OCI-LY7 (cell line): Measurements from ENCODE around the gene PRIM2. TPM values are rescaled to one million over a fixed set of nuclear protein-coding genes. Genes with fewer than 3 reads are reported as not detected.
"Not testable (repeated sequence)": the region's sequence is repeated elsewhere in the genome, so short reads cannot be mapped to it uniquely, and the experiment has no call there.

Experiments
- BruUV-seq: library from RNA; stranded (reverse); fragments of 400-500 nt; replicated peaks from 2 replicates; lab custom pipeline; 2021; lab: Mats Ljungman, UMichigan
- CTCF ChIA-PET: fragments of 300-600 bp; sonication (Branson Sonifier 250); formaldehyde crosslinking; loops from one replicate; lab custom pipeline; 2022; ENCODE audit warnings: antibody characterized with exemption; ENCODE audit not compliant: unreplicated experiment; lab: Charles Lee
- POLR2A ChIA-PET: fragments of 300-600 bp; sonication (Branson Sonifier 250); formaldehyde crosslinking; loops from one replicate; lab custom pipeline; 2022; ENCODE audit warnings: antibody characterized with exemption; lab: Charles Lee
- DNase-seq: peaks from one replicate; pipeline ENCODE4 v3.0.0-alpha.2; 2015; ENCODE audit warnings: low spot score
- H2AFZ ChIP-seq: fragments of 200-600 bp; sonication (generic), shearing (Covaris generic); 2 replicates; pipeline ENCODE4 v1.6.1; 2014; ENCODE audit warnings: mild to moderate bottlenecking, antibody characterized with exemption, low read length, moderate library complexity
- H3K27ac ChIP-seq: fragments of 200-600 bp; sonication (generic); 2 replicates; pipeline ENCODE4 v1.5.1; 2014; ENCODE audit warnings: mixed run types, low read depth, mild to moderate bottlenecking, moderate library complexity, low read length, inconsistent platforms; ENCODE audit not compliant: poor library complexity, severe bottlenecking
- H3K36me3 ChIP-seq: fragments of 200-600 bp; sonication (generic); 2 replicates; pipeline ENCODE4 v1.6.1; 2014; ENCODE audit warnings: mild to moderate bottlenecking, antibody characterized with exemption, low read length, moderate library complexity, mixed read lengths; ENCODE audit not compliant: insufficient read depth
- H3K4me1 ChIP-seq: fragments of 200-600 bp; sonication (generic); 2 replicates; pipeline ENCODE4 v1.5.1; 2014; ENCODE audit warnings: mild to moderate bottlenecking, low read length; ENCODE audit not compliant: insufficient read depth, poor library complexity, severe bottlenecking
- H3K4me2 ChIP-seq: fragments of 200-600 bp; sonication (generic); 2 replicates; pipeline ENCODE4 v1.6.1; 2014; ENCODE audit warnings: mild to moderate bottlenecking, low read length
- H3K4me3 ChIP-seq: fragments of 200-600 bp; sonication (generic); 2 replicates; pipeline ENCODE4 v1.5.1; 2014; ENCODE audit warnings: mild to moderate bottlenecking, low read depth, low read length; ENCODE audit not compliant: poor library complexity, severe bottlenecking
- H3K79me2 ChIP-seq: fragments of 200-600 bp; sonication (generic); 2 replicates; pipeline ENCODE4 v1.6.1; 2016; ENCODE audit warnings: low read depth, mild to moderate bottlenecking, low read length, moderate library complexity, mixed read lengths; ENCODE audit not compliant: insufficient read depth
- H3K9me2 ChIP-seq: fragments of 200-600 bp; sonication (generic); 2 replicates; pipeline ENCODE4 v1.6.1; 2016; ENCODE audit warnings: mild to moderate bottlenecking, low read length, mixed read lengths; ENCODE audit not compliant: insufficient read depth
- H3K9me3 ChIP-seq: fragments of 200-600 bp; sonication (generic); 2 replicates; pipeline ENCODE4 v1.6.1; 2014; ENCODE audit warnings: mild to moderate bottlenecking, mixed run types, low read length, mixed read lengths
- H4K20me1 ChIP-seq: fragments of 200-600 bp; sonication (generic); 2 replicates; pipeline ENCODE4 v1.6.1; 2014; ENCODE audit warnings: mild to moderate bottlenecking, antibody characterized with exemption, low read length, moderate library complexity, mixed read lengths; ENCODE audit not compliant: insufficient read depth
- intact Hi-C: fragments of 100-400 bp; cut with micrococcal nuclease; formaldehyde crosslinking; loops from one replicate; pipeline ENCODE4 v1.10.0; 2022; ENCODE audit not compliant: unreplicated experiment
- total RNA-seq, 2 experiments: library from RNA; depleted of rRNA in 1 of 2; stranded (reverse); fragments of >200 nt in 1 of 2; shearing (Covaris generic) in 1 of 2; gene quantifications; 2 replicates each; pipeline ENCODE4 v1.2.3, GENCODE V29; 2014 to 2022

The PRIM2 gene
- total RNA-seq, 2 experiments from 2014 or later, result 28.6 to 41.4 TPM

DNA sequence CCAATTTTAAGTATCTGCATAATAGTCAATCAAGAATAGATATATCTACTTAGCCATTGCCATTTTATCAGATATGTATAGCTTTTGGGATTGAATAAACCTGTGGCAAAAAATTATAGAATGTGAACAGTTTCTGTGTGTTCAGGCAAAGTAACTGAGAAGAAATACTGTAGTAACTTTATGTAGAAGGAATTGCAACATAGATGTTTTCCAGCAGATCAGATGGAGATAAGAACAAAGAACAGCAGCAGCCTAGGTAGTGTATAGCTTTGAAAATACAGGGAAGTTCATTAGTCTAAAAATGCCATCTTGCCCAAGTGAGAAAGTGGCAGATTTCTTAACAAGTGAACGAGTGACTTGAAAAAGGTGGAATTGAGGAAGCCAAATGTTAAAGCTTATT is 197.7 kb downstream of the PRIM2 start:
- intact Hi-C loops, H3K4me2 ChIP-seq, DNase-seq, H3K36me3 ChIP-seq, H3K9me3 ChIP-seq, H3K9me2 ChIP-seq, POLR2A ChIA-PET, BruUV-seq, H3K27ac ChIP-seq, H4K20me1 ChIP-seq, H3K79me2 ChIP-seq, H3K4me3 ChIP-seq, H2AFZ ChIP-seq, H3K4me1 ChIP-seq, CTCF ChIA-PET: not testable (repeated sequence)

DNA sequence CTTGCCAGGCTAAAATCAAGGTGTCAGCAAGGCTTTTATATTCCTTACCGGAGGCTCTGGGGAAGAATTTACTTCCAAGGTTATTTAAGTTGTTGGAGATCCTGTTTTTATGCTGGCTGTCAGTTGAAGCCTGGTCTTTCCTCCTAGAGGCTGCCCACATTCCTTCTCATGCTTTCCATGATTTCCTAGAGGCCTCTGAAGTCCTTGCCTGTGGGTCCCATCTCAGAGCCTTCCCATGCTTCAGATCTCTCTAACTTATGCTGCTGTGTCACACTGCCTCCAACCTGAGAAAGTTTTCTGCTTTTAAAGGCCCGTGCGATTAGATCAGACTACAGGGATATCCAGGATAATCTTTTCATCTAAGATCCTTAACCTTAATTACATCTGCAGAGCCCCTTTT is 198.4 kb downstream of the PRIM2 start:
- DNase-seq, H3K36me3 ChIP-seq, CTCF ChIA-PET, H3K4me1 ChIP-seq, H3K79me2 ChIP-seq, H3K9me3 ChIP-seq, H4K20me1 ChIP-seq, H3K9me2 ChIP-seq, intact Hi-C loops, H2AFZ ChIP-seq, BruUV-seq, H3K4me3 ChIP-seq, H3K27ac ChIP-seq, H3K4me2 ChIP-seq, POLR2A ChIA-PET: not testable (repeated sequence)

DNA sequence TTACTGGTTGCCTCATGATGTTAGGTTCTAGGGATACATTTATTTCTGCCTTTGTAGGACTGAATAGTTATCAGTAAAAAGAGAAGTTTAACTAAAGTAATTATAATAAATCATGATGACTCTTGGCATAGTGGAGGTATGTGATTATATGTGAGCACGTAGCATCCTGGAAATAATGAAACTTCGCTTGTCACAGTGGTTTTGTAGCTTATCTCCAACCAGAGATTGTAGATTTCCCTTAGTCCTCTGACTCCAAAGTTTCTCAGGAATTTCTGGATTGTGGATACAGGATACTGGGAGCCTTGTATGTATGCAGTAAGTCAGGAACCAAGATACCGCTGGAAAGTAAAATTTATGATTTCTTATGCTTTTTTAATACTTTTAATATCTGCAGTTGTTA is 199.3 kb downstream of the PRIM2 start:
- H2AFZ ChIP-seq, H3K4me3 ChIP-seq, BruUV-seq, H3K4me2 ChIP-seq, H3K27ac ChIP-seq, CTCF ChIA-PET, POLR2A ChIA-PET, H3K79me2 ChIP-seq, H3K9me2 ChIP-seq, H3K4me1 ChIP-seq, H3K36me3 ChIP-seq, H4K20me1 ChIP-seq, intact Hi-C loops, DNase-seq, H3K9me3 ChIP-seq: not testable (repeated sequence)

DNA sequence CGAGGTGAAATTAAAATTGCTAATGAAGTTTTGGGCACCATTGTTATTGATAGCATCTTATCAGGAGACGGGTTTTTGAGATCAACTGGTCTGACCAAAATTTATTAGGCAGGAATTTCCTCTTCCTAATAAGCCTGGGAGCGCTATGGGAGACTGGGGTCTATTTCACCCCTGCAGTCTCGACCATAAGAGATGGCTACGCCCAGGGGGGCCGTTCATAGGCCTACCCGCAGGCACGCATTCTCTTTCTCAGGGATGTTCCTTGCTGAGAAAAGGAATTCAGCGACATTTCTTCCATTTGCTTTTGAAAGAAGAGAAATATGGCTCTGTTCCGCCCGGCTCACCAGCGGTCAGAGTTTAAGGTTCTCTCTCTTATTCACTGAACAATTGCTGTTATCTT is 201.8 kb downstream of the PRIM2 start:
- DNase-seq, H3K4me1 ChIP-seq, CTCF ChIA-PET, H2AFZ ChIP-seq, H3K36me3 ChIP-seq, H4K20me1 ChIP-seq, H3K4me2 ChIP-seq, H3K4me3 ChIP-seq, H3K79me2 ChIP-seq, BruUV-seq, H3K27ac ChIP-seq, intact Hi-C loops, POLR2A ChIA-PET, H3K9me3 ChIP-seq, H3K9me2 ChIP-seq: not testable (repeated sequence)

DNA sequence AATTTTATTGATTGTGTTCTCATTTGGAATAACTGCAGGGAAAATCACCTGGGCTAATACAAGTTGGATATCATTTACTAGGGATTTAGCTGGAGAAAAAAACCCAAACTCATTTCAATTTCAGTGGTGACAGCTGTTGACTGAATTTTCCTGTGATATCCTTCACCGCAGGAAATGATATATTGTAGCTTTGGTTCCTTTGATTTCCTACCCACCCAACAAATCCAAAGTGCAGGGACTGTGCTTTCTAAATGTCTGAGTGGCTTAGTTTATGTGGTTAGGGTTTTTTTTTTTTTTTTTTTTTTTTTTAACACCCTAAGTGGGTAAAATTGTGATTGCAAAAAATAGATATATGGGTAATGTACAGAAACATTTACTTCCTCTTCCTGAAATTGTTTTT is 203.7 kb downstream of the PRIM2 start:
- CTCF ChIA-PET, result not testable (repeated sequence)

DNA sequence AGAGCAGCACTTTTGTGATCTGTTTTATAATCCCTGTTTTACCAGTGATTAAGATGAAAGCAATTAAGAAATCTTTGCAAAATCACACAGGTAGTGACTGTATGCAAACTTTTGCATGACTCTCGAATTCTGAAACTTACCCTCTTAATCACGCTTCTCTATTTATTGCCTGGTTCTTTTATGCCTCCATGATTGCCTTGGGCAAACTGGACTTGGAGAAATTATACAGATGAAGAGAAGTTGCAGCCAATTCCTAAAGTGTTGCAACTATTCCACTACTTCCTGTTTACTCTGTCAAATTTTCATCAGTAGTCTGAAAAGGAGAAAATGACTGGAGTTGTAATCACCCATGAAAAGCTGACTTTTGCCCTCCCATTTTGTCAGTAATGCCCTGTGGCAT is 205.8 kb downstream of the PRIM2 start:
- POLR2A ChIA-PET, H3K9me3 ChIP-seq, H3K27ac ChIP-seq, H3K36me3 ChIP-seq, BruUV-seq, H3K4me1 ChIP-seq, DNase-seq, H3K4me2 ChIP-seq, H4K20me1 ChIP-seq, H3K4me3 ChIP-seq, intact Hi-C loops, H3K9me2 ChIP-seq, CTCF ChIA-PET, H3K79me2 ChIP-seq, H2AFZ ChIP-seq: not testable (repeated sequence)

More for the DNA sequence above, 203.7 kb downstream of the PRIM2 start:
- H3K36me3 ChIP-seq, H3K4me1 ChIP-seq, DNase-seq, H3K9me3 ChIP-seq, BruUV-seq, H3K9me2 ChIP-seq, H3K79me2 ChIP-seq, H3K4me3 ChIP-seq, H2AFZ ChIP-seq, H3K4me2 ChIP-seq, H4K20me1 ChIP-seq, intact Hi-C loops, H3K27ac ChIP-seq: not testable (repeated sequence)
- POLR2A ChIA-PET, result interaction anchor here (0.7 kb wide), 2 partner anchors 90 to 337 kb away, joined by 5 to 6 read pairs; no protein-coding TSS in a partner anchor

DNA sequence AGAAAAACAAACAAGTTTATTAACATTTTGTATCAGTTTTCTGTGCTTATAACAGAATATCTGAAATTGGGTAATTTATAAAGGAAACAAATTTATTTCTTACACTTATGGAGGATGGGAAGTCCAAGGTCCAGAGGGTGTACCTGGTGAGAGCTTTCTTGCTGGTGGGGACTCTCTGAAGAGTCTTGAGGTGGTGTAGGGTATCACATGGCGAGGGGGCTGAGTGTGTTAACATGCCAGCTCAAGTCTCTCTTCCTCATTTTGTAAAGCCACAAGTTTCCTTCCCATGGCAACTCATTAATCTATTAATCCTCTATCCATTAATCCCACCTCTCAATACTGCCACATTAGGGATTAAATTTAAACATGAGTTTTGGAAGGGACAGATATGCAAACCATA is 212.3 kb downstream of the PRIM2 start:
- H4K20me1 ChIP-seq, DNase-seq, H3K4me2 ChIP-seq, CTCF ChIA-PET, H3K36me3 ChIP-seq, intact Hi-C loops, H3K27ac ChIP-seq, H3K9me3 ChIP-seq, H3K9me2 ChIP-seq, BruUV-seq, POLR2A ChIA-PET, H2AFZ ChIP-seq, H3K79me2 ChIP-seq, H3K4me1 ChIP-seq, H3K4me3 ChIP-seq: not testable (repeated sequence)
